ENCODE data around the gene SGSM1.

- TF ChIP-seq CTCF (IDR thresholded peaks at IDR 0.05) = no peak
- no peak for TF ChIP-seq POLR2A (IDR thresholded peaks at IDR 0.05)
Measured at GRCh38 chr22:24957043-24957442, 151.0 kb downstream of the SGSM1 start.
